ENCODE measurements around the gene LRP2.

- TF ChIP-seq POLR2A (IDR thresholded peaks at IDR 0.05) = no peak
- no peak for TF ChIP-seq EP300 (IDR thresholded peaks at IDR 0.05)
Observed at GRCh38 chr2:169087757-169088379, 274.5 kb downstream of the LRP2 start.
